Ascending aorta (tissue), 2 donors: ENCODE data around the gene PLA2G3. TPM values are rescaled to one million over a fixed set of nuclear protein-coding genes. Genes with fewer than 3 reads are reported as not detected.

Experiments
- DNase-seq, 2 donors: peaks; one replicate each; pipeline ENCODE4 v3.0.0-alpha.2; 2019; ENCODE audit warnings: low spot score in 2 of 2
- H3K27ac ChIP-seq, 2 donors: fragments of 200-600 bp; sonication (generic); one replicate each; pipeline ENCODE4 v1.5.1; 2016 to 2017; ENCODE audit warnings: mild to moderate bottlenecking in 1 of 2
- H3K27me3 ChIP-seq: fragments of 200-600 bp; sonication (generic); one replicate; pipeline ENCODE4 v1.5.1; 2017
- H3K36me3 ChIP-seq, 2 donors: fragments of 200-600 bp; sonication (generic); one replicate each; pipeline ENCODE4 v1.5.1; 2016
- H3K4me1 ChIP-seq, 2 donors: fragments of 200-600 bp; sonication (generic); one replicate each; pipeline ENCODE4 v1.5.1; 2016 to 2017; ENCODE audit warnings: mild to moderate bottlenecking in 1 of 2
- H3K4me3 ChIP-seq, 2 donors: fragments of 200-600 bp; sonication (generic); one replicate each; pipeline ENCODE4 v1.5.1; 2016 to 2017; ENCODE audit warnings: mild to moderate bottlenecking in 1 of 2
- H3K9me3 ChIP-seq, 2 donors: fragments of 200-600 bp; sonication (generic); one replicate each; pipeline ENCODE4 v1.5.1; 2016
- CTCF ChIP-seq, 3 experiments: fragments of 200-600 bp in 2 of 3; fragments of 450-650 bp in 1 of 3; sonication (generic) in 2 of 3; IDR thresholded peaks; one replicate each; pipeline ENCODE4 v1.5.1; 2016 to 2019; ENCODE audit warnings: antibody characterized with exemption in 3 of 3, mild to moderate bottlenecking in 1 of 3, moderate library complexity in 1 of 3
- intact Hi-C: fragments of 100-400 bp; cut with DNase I; formaldehyde crosslinking; loops from one replicate; pipeline ENCODE4 v1.15.1; 2023
- total RNA-seq: library from RNA; depleted of rRNA; stranded (reverse); fragments of >200 nt; gene quantifications from one replicate; pipeline ENCODE4 v1.1.0, GENCODE V29; 2016

Gene PLA2G3
- total RNA-seq, 1 donor from 2014 or later, result not detected

GRCh38 chr22:31139066-31139465 lies 1.2 kb downstream of the PLA2G3 start:
- no peak for TF ChIP-seq CTCF (IDR thresholded peaks at IDR 0.05)
- DNase-seq, result no peak

GRCh38 chr22:31138126-31138525 lies 2.2 kb downstream of the PLA2G3 start:
- intact Hi-C loops, result no loop called here
- H3K4me3 ChIP-seq, result no peak overlapping the region
- no peaks in the 10 kb centered on the region for H3K9me3 ChIP-seq
- no peaks in the 10 kb centered on the region for H3K27me3 ChIP-seq
- DNase-seq, result no peak
- H3K36me3 ChIP-seq, result no peaks in the 10 kb centered on the region
- H3K27ac ChIP-seq, result no peak overlapping the region
- peaks cover 0 to 11% of the 10 kb centered on the region in 2 donors for H3K4me1 ChIP-seq
- TF ChIP-seq CTCF (IDR thresholded peaks at IDR 0.05), result no peak

More at GRCh38 chr22:31139066-31139465, 1.2 kb downstream of the PLA2G3 start:
- H3K27me3 ChIP-seq, result no peaks in the 10 kb centered on the region
- no peaks in the 10 kb centered on the region for H3K36me3 ChIP-seq
- no peaks in the 10 kb centered on the region for H3K9me3 ChIP-seq
- peaks cover 0 to 11% of the 10 kb centered on the region in 2 donors for H3K4me1 ChIP-seq
- H3K4me3 ChIP-seq, result no peak overlapping the region
- no peak overlapping the region for H3K27ac ChIP-seq
- intact Hi-C loops, result no loop called here

- intact Hi-C loops, result no loop called here
- H3K4me1 ChIP-seq, result peaks cover 0 to 9% of the 10 kb centered on the region in 2 donors
- no peaks in the 10 kb centered on the region for H3K36me3 ChIP-seq
- H3K27ac ChIP-seq, result no peak overlapping the region
- H3K4me3 ChIP-seq, result no peak overlapping the region
- no peak for DNase-seq
- no peak for TF ChIP-seq CTCF (IDR thresholded peaks at IDR 0.05)
- H3K9me3 ChIP-seq, result no peaks in the 10 kb centered on the region
- no peaks in the 10 kb centered on the region for H3K27me3 ChIP-seq
Measured at GRCh38 chr22:31137721-31138120, 2.6 kb downstream of the PLA2G3 start.

- DNase-seq, result no peak
- Histone ChIP-seq H3K4me3 (no peak overlapping the region), H3K36me3 (no peaks in the 10 kb centered on the region), H3K4me1 (peaks cover 0 to 6% of the 10 kb centered on the region in 2 donors), H3K27ac (no peak overlapping the region), H3K9me3 (no peaks in the 10 kb centered on the region), H3K27me3 (no peaks in the 10 kb centered on the region)
- intact Hi-C loops, result no loop called here
- TF ChIP-seq CTCF (IDR thresholded peaks at IDR 0.05), result no peak
Measured at GRCh38 chr22:31136711-31137110, 3.6 kb downstream of the PLA2G3 start.

GRCh38 chr22:31136155-31136554 lies 4.2 kb downstream of the PLA2G3 start:
- H3K4me1 ChIP-seq, result peaks cover 0 to 6% of the 10 kb centered on the region in 2 donors
- no peaks in the 10 kb centered on the region for H3K9me3 ChIP-seq
- TF ChIP-seq CTCF (IDR thresholded peaks at IDR 0.05), result no peak
- no peaks in the 10 kb centered on the region for H3K36me3 ChIP-seq
- H3K27me3 ChIP-seq, result no peaks in the 10 kb centered on the region
- no peak overlapping the region for H3K27ac ChIP-seq
- intact Hi-C loops, result no loop called here
- H3K4me3 ChIP-seq, result no peak overlapping the region
- no peak for DNase-seq

GRCh38 chr22:31135706-31136105 lies 4.6 kb downstream of the PLA2G3 start:
- no peak overlapping the region for H3K27ac ChIP-seq
- no peaks in the 10 kb centered on the region for H3K36me3 ChIP-seq
- DNase-seq, result no peak
- H3K4me3 ChIP-seq, result no peak overlapping the region
- H3K4me1 ChIP-seq, result peaks cover 0 to 5% of the 10 kb centered on the region in 2 donors
- H3K27me3 ChIP-seq, result no peaks in the 10 kb centered on the region
- no peak for TF ChIP-seq CTCF (IDR thresholded peaks at IDR 0.05)
- intact Hi-C loops, result no loop called here
- no peaks in the 10 kb centered on the region for H3K9me3 ChIP-seq
